PC-9 (cell line): ENCODE data around the gene CD36. TPM values are rescaled to one million over a fixed set of nuclear protein-coding genes. Genes with fewer than 3 reads are reported as not detected.
"Not testable (repeated sequence)": the region's sequence is repeated elsewhere in the genome, so short reads cannot be mapped to it uniquely, and the experiment has no call there.

ENCODE experiments used
- BruUV-seq: library from RNA; stranded (reverse); fragments of 400-500 nt; replicated peaks from 2 replicates; lab custom pipeline; 2021; lab: Mats Ljungman, UMichigan
- CTCF ChIA-PET: fragments of 300-600 bp; sonication (Branson Sonifier 250); formaldehyde crosslinking; loops from one replicate; lab custom pipeline; 2022; ENCODE audit warnings: antibody characterized with exemption; lab: Charles Lee
- POLR2A ChIA-PET: fragments of 300-600 bp; sonication (Branson Sonifier 250); formaldehyde crosslinking; loops from one replicate; lab custom pipeline; 2022; ENCODE audit warnings: antibody characterized with exemption; ENCODE audit not compliant: unreplicated experiment; lab: Charles Lee
- DNase-seq, 2 experiments: peaks; one replicate each; pipeline versions ENCODE4 v3.0.0 to v3.0.0-alpha.2; 2015 to 2022; ENCODE audit warnings: mixed read lengths in 1 of 2
- H2AFZ ChIP-seq: fragments of 200-600 bp; sonication (generic); 2 replicates; pipeline ENCODE4 v1.8.1; 2017; ENCODE audit warnings: antibody characterized with exemption
- H3F3A ChIP-seq: fragments of 200-600 bp; sonication (generic); 2 replicates; pipeline ENCODE4 v1.8.1; 2017; ENCODE audit warnings: antibody characterized with exemption, mild to moderate bottlenecking, low read depth; ENCODE audit not compliant: insufficient read depth
- H3K27ac ChIP-seq: fragments of 200-600 bp; sonication (generic); 2 replicates; pipeline ENCODE4 v1.6.1; 2016; ENCODE audit warnings: mixed run types
- H3K27me3 ChIP-seq: fragments of 200-600 bp; sonication (generic); 2 replicates; pipeline ENCODE4 v1.6.1; 2016; ENCODE audit warnings: low read depth, mixed run types; ENCODE audit not compliant: insufficient read depth
- H3K36me3 ChIP-seq: fragments of 200-600 bp; sonication (generic); 2 replicates; pipeline ENCODE4 v1.6.1; 2016; ENCODE audit warnings: low read depth, mixed run types
- H3K4me1 ChIP-seq: fragments of 200-600 bp; sonication (generic); replicated peaks from 2 replicates; pipeline ENCODE4 v1.6.1; 2016; ENCODE audit warnings: mixed run types; ENCODE audit not compliant: insufficient read depth
- H3K4me2 ChIP-seq: fragments of 200-600 bp; sonication (generic); 2 replicates; pipeline ENCODE4 v1.6.1; 2017; ENCODE audit warnings: mixed run types
- H3K4me3 ChIP-seq: fragments of 200-600 bp; sonication (generic); 2 replicates; pipeline ENCODE4 v1.6.1; 2016; ENCODE audit warnings: mixed run types
- H3K79me2 ChIP-seq: fragments of 200-600 bp; sonication (generic); 2 replicates; pipeline ENCODE4 v1.6.1; 2017; ENCODE audit warnings: low read depth, mixed run types
- H3K9me2 ChIP-seq: fragments of 200-600 bp; sonication (generic); 2 replicates; pipeline ENCODE4 v1.8.1; 2017; ENCODE audit warnings: mild to moderate bottlenecking; ENCODE audit not compliant: insufficient read depth
- H3K9me3 ChIP-seq: fragments of 200-600 bp; sonication (generic); 2 replicates; pipeline ENCODE4 v1.8.1; 2016; ENCODE audit warnings: low read depth; ENCODE audit not compliant: insufficient read depth
- H4K20me1 ChIP-seq: fragments of 200-600 bp; sonication (generic); 2 replicates; pipeline ENCODE4 v1.8.1; 2017; ENCODE audit not compliant: insufficient read depth
- CTCF ChIP-seq: fragments of 200-600 bp; sonication (generic); conservative IDR thresholded peaks from 2 replicates; pipeline ENCODE4 v1.6.1; 2017; ENCODE audit warnings: mixed run types, antibody characterized with exemption, mild to moderate bottlenecking, moderate library complexity
- EZH2 ChIP-seq: fragments of 200-600 bp; sonication (generic); IDR thresholded peaks from 2 replicates; pipeline ENCODE4 v1.8.0; 2017; ENCODE audit warnings: antibody characterized with exemption, low read depth
- intact Hi-C: fragments of 100-400 bp; cut with micrococcal nuclease; formaldehyde crosslinking; loops from one replicate; pipeline ENCODE4 v1.10.0; 2022; ENCODE audit not compliant: unreplicated experiment
- total RNA-seq: library from RNA; stranded (reverse); gene quantifications from 2 replicates; pipeline ENCODE4 v1.2.3, GENCODE V29; 2021

The CD36 gene
- total RNA-seq, 1 experiment from 2014 or later = 0.28 TPM

GRCh38 chr7:80665526-80665925 lies 27.1 kb downstream of the CD36 start:
- no peak overlapping the region for H3K4me3 ChIP-seq
- no peak overlapping the region for H3K4me2 ChIP-seq
- no peaks in the 10 kb centered on the region for H3F3A ChIP-seq
- no peak for DNase-seq
- ChIA-PET POLR2A (no interaction called here), CTCF (no interaction called here)
- BruUV-seq = no TSS peak
- intact Hi-C loops = no loop called here
- H3K27me3 ChIP-seq = no peaks in the 10 kb centered on the region
- 0 out of 2 replicates have a peak overlapping the region, but pooled peaks have one; percentile 13 for H3K27ac ChIP-seq
- no peak overlapping the region for H2AFZ ChIP-seq
- H4K20me1 ChIP-seq = no peaks in the 10 kb centered on the region
- no peak for TF ChIP-seq EZH2
- no peak for TF ChIP-seq CTCF
- H3K79me2 ChIP-seq = no peaks in the 10 kb centered on the region
- H3K4me1 ChIP-seq = peaks cover 16% of the 10 kb centered on the region
- H3K9me3 ChIP-seq = no peaks in the 10 kb centered on the region
- no peaks in the 10 kb centered on the region for H3K9me2 ChIP-seq
- H3K36me3 ChIP-seq = no peaks in the 10 kb centered on the region

GRCh38 chr7:80666376-80666775 lies 27.9 kb downstream of the CD36 start:
- Histone ChIP-seq H3K4me1 (peaks cover 16% of the 10 kb centered on the region), H3K79me2 (no peaks in the 10 kb centered on the region), H3K9me3 (no peaks in the 10 kb centered on the region), H3K4me3 (no peak overlapping the region), H3K27ac (0 out of 2 replicates have a peak overlapping the region, but pooled peaks have one; percentile 13), H2AFZ (no peak overlapping the region), H4K20me1 (no peaks in the 10 kb centered on the region), H3K36me3 (no peaks in the 10 kb centered on the region), H3F3A (no peaks in the 10 kb centered on the region), H3K9me2 (no peaks in the 10 kb centered on the region), H3K4me2 (peak overlapping the region; percentile 45), H3K27me3 (no peaks in the 10 kb centered on the region)
- ChIA-PET CTCF (no interaction called here), POLR2A (no interaction called here)
- intact Hi-C loops = no loop called here
- TF ChIP-seq CTCF (no peak), EZH2 (no peak)
- peak in 1 of 2 experiments; percentile 80 for DNase-seq
- no TSS peak for BruUV-seq

GRCh38 chr7:80669367-80669766 lies 30.9 kb downstream of the CD36 start:
- H2AFZ ChIP-seq, BruUV-seq, POLR2A ChIA-PET, H4K20me1 ChIP-seq, H3K4me3 ChIP-seq, DNase-seq, H3K79me2 ChIP-seq, H3K27ac ChIP-seq, H3K4me2 ChIP-seq, H3K9me3 ChIP-seq, H3K36me3 ChIP-seq, H3K9me2 ChIP-seq, intact Hi-C loops, CTCF ChIA-PET, H3F3A ChIP-seq, H3K27me3 ChIP-seq: not testable (repeated sequence)
- H3K4me1 ChIP-seq = peaks cover 16% of the 10 kb centered on the region

- H3K4me1 ChIP-seq = peaks cover 3% of the 10 kb centered on the region; the same call in 1 of the 2 replicates
- H2AFZ ChIP-seq = no peak overlapping the region
- no peaks in the 10 kb centered on the region for H4K20me1 ChIP-seq
- no peaks in the 10 kb centered on the region for H3F3A ChIP-seq
- H3K4me2 ChIP-seq = no peak overlapping the region
- CTCF ChIA-PET = no interaction called here
- no peak overlapping the region for H3K27ac ChIP-seq
- H3K36me3 ChIP-seq = no peaks in the 10 kb centered on the region
- DNase-seq = no peak
- 0 out of 2 replicates have a peak, but pooled peaks cover 3% of the 10 kb centered on the region for H3K9me3 ChIP-seq
- no peak overlapping the region for H3K4me3 ChIP-seq
- H3K9me2 ChIP-seq = no peaks in the 10 kb centered on the region
- BruUV-seq = no TSS peak
- H3K27me3 ChIP-seq = no peaks in the 10 kb centered on the region
- POLR2A ChIA-PET = no interaction called here
- intact Hi-C loops = no loop called here
- no peaks in the 10 kb centered on the region for H3K79me2 ChIP-seq
- TF ChIP-seq EZH2 (no peak), CTCF (no peak)
Observed at GRCh38 chr7:80671744-80672143, 33.3 kb downstream of the CD36 start.
